Measurements from ENCODE around the gene KLHL21.

GRCh38 chr1:6614019-6614928 lies 11.6 kb upstream of the KLHL21 start:
- TF ChIP-seq FOXM1 (IDR thresholded peaks at IDR 0.05; ENCODE audit: borderline replicate concordance, low read depth) (no peak), RAD21 (IDR thresholded peaks at IDR 0.05; ENCODE audit: low read depth) (no peak), EP300 (IDR thresholded peaks at IDR 0.05; ENCODE audit: borderline replicate concordance) (no peak), YY1 (IDR thresholded peaks at IDR 0.05; ENCODE audit: low read depth) (no peak), EGR1 (IDR thresholded peaks at IDR 0.05) (no peak), MAX (IDR thresholded peaks at IDR 0.05) (no peak), TAF1 (IDR thresholded peaks at IDR 0.05; ENCODE audit: low read depth) (no peak), CEBPB (IDR thresholded peaks at IDR 0.05) (no peak), TEAD4 (IDR thresholded peaks at IDR 0.05) (no peak), REST (IDR thresholded peaks at IDR 0.05; ENCODE audit: low read depth) (no peak), USF1 (IDR thresholded peaks at IDR 0.05) (no peak), NFIC (IDR thresholded peaks at IDR 0.05) (no peak), CREB1 (IDR thresholded peaks at IDR 0.05; ENCODE audit: low read depth) (no peak)
